Kasumi-1 (cell line): ENCODE measurements around the gene DOHH.
"Not testable (repeated sequence)": the region's sequence is repeated elsewhere in the genome, so short reads cannot be mapped to it uniquely, and the experiment has no call there.

Experiments used
- DNase-seq, 2 experiments: peaks; one replicate each; lab custom pipeline; 2025; lab: John Stamatoyannopoulos, UW

The DOHH gene

DNA sequence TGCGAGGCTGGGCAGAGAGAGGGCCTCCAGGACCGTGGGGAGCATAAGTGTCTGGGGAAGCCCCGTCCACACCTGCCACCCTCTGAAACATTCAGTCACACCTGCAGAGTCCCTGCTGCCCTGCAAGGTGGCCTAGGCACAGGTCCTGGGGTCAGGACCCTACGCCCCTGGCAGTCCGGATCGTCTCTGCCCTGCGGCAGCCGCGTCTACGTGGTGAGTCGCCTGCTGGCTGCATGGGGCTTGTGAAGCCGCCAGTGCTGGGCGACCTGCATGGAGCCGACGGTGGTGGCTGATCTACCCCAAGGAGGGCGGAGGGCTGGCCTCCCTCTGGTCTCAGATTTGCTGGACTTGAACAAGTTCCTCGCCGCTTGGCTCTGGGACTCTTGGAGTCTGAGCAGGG lies 18.7 kb upstream of the DOHH start:
- DNase-seq, result no peak

DNA sequence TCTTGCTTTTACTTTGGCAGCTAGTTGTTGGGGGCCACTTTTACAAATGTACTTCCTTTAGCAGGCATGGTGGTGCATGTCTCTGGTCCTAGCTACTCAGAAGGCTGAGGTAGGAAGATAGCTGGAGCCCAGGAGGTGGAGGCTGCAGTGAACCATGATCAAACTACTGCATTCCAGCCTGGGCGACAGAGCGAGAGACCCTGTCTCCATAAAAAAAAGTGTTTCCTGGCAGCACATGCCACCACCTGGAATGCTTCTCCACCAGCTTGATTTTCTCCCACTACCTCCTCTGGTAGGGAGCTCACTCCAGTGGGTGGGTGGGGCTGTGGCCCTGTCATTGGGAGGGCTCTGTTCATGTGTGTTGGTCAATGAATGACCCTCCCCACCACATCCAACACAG lies 18.2 kb upstream of the DOHH start:
- DNase-seq, result no peak

- DNase-seq, result no peak
These were observed 17.8 kb upstream of the DOHH start for GRCh38 chr19:3518255-3518654.

GRCh38 chr19:3517638-3518037 lies 17.2 kb upstream of the DOHH start:
- DNase-seq, result no peak

- DNase-seq, result no peak
These were observed 16.3 kb upstream of the DOHH start for GRCh38 chr19:3516675-3517207.

DNA sequence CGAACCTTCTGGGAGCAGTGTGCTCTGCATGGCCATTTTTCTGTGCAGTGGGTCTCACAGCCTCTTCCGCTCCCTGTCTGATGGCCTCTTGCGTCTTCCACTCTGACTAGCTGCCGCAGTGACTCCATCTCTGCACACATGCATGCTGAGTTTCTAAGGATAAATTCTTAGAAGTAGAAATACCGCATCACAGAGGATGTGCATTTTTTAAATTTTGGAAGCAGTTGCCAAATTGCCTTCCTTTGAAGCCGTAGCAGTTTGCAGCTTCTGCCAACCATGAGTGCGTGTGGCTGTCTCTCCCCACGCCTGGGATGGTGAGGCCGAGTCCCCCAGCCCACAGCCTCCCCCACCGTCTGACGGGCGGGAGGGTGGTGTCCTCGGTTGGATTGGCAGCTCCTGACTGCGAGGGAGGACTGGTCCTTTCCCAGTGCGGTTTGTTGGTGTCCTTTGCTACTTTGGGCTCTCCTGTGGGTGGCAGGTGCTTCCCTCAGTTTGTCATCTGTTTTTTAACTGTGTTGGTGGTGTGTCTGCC lies 15.5 kb upstream of the DOHH start:
- DNase-seq, result no peak

GRCh38 chr19:3514930-3515329 lies 14.5 kb upstream of the DOHH start:
- DNase-seq, result no peak

GRCh38 chr19:3513229-3514140 lies 13.0 kb upstream of the DOHH start:
- no peak for DNase-seq

GRCh38 chr19:3512562-3513228 lies 12.2 kb upstream of the DOHH start:
- no peak for DNase-seq

GRCh38 chr19:3511506-3512251 lies 11.2 kb upstream of the DOHH start:
- DNase-seq, result no peak

DNA sequence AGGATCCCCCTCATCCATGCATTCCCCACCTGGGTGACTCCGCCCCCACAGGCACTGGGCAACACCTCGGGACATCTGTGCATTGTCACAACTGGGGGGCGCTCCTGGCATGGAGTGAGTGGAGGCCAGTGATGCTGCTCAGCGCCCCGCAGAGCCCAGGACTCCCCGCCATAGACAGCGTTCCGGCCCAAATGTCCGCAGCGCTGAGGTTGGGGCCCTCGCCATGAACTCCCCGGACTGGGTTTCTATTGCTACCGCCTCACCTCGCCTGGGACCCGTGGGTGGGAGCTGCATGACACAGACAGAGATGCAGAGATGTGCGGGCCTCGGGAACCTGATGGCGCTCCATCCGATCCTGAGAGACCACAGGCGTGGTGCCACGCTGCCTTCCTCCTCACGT lies 10.3 kb upstream of the DOHH start:
- no peak for DNase-seq

- no peak for DNase-seq
These were observed 9.1 kb upstream of the DOHH start for GRCh38 chr19:3509566-3509989.

DNA sequence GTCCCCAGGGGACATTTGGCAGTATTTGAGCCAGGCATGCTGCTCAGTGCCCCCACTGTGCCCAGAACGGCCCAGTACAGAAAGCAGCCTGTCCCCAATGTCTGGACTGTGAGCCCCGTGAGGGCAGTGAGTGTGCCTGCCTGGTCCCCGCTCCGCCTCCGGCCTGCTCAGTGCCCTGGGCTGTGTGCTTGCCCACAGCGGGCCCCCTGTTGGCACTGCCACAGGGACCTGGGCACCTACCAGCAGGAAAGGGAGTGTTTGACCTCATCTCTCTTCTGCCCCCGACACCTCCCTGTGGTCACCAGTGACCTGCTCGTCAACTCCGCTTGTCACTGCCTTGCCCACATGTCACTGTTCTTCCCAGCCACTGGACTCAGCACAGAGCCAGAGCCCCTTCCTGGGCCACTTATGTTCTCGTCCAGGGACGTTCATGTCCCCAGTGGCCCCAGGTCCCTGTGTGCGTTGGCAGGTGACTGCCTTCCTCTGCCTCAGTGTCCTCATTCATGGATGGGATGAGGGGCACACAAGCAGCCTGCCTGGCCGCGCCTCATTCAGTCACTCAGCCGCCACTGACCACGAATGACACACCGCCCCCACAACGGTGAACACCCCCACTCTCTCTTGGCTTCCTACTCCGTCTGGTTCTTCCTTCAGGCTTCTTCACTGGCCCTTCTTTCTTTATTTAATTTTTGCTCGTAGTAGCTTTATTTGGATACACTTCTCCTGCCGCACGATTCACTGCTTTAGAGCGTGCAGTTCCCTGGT lies 8.5 kb upstream of the DOHH start:
- no peak for DNase-seq

GRCh38 chr19:3508121-3508661 lies 7.7 kb upstream of the DOHH start:
- DNase-seq, result not testable (repeated sequence)

DNA sequence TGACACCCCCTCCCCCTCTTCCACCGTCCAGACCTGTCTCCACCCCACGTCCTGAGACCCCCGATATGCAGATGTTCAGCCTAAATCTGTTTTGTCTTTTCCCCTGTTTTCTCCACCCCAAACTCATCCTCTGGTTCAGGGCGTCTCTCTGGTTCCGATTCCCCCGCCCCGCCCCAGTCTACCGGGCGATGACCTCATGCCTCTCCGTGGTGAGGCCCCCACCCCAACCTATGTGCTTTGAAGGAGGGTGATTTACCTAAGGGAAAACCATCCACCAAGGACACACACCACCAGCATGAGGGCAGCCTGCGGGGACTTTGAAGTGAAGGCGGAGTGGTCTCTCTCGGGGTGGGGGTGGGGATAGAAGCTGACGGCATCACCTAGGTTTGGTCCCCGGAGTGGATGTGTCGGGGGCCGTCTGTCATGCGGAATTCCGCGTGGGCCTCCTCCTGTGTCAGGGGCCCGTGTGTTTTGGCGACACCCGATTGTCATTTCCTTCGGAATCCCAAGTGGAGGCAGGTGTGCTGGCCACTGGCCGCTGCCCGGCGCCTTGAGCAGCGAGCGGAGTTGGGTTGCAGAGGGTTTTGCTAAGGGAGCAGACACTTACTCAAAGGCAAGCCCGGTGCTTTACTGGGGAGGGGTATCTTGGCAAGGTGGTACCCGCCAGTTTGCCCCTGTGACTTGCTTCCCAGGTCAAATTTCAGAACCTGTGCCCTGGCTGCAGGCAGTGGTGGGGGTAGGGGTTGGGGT lies 7.1 kb upstream of the DOHH start:
- DNase-seq, result no peak

- peak; percentile 2 to 5 for DNase-seq
These were observed 6.2 kb upstream of the DOHH start for GRCh38 chr19:3506384-3507340.

DNA sequence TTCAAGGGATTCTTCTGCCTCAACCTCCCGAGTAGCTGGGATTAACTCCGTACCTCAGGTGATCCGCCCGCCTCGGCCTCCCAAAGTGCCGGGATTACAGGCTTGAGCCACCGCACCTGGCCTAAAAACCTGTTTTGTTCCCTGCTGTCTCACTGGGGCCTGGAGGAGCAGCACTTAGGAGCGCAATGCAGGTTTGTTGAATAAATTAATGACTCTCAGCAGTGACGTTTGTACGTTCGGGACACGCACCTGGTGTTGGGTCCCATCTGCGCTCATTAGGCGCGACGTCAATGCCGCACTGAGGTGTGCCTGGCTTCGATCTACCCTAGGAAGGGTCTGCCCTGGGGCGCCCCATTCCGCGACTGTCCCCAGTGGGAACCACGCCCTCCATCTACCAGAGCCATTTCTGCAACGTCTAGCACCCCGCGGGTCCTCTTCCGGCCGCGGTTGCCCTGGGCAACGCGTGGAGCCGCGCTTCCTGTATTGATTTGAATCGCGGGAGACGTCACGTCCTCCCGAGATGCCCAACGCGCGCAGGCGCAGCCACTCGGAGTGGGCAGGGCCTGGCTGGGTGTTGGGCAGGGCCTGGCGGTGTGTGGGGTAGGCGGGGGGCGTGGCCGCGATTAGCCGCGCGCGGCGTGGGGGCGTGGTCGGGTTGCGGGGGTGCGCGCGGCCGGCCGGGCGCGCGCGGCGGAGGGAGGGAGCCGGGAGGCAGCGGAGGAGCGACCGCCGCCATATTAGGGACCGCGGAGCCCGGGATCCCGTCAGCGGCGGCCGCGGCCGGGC lies 5.3 kb upstream of the DOHH start, which contains the start of gene FZR1:
Gene FZR1, plus strand, starts transcription at position 714 of the 786 bp plus-strand sequence. CDS start 16,679 bp downstream, outside the sequence.
- peak; percentile 93 to 95 for DNase-seq

DNA sequence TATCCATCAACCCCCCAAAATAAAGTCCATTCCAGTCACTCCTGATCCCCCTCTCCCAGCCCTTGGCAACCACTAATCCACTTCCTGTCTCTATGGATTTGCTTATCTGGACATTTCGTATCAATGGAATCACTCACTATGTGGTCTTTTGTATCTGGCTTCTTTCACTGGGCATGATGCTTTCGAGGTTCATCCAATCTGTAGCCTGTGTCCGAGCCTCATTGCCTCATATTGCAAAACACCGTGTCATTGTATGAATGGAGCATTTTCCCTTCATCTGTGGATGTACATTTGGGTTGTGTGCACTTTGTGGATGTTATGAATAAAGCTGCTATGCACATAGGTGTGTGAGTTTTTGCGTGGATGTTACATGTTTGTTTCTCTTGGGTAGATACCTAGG lies 4.3 kb upstream of the DOHH start:
- DNase-seq, result no peak
